ENCODE measurements around the gene CSF1.

The CSF1 gene

DNA sequence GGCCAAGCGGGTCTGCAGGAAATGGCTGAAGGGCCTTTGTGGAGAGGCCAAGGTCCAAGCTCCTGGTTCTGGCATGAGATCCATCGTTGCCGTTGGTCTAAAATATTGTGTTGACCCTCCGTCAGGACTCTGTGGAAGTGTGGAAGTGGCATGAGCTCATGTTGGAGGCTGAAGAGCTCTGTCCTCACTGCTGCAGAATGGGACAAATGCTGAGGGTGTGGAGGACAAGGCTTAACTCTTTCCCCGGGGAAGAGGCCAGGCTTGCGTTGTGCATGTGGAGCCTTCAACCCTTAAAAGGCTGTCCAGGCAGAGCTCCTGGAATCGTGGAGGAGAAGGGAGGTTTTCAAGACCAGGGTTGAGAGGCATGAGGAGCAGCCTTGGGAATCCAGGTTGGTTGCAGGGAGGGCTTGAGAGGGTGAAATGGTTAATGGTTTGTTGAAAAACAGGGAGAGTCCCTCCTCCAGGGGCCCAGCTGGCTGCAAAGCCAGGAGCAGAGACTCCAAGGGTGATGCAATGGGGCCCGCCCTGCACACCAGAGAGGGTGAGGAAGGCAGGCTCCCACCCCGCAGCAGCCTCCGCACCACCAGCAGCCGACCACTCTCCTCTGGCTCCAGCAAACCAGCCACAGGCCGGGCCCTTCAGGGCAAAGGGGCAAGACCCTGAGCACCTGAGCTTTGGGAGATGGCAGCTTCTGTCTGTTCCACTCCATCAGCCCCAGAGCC is 67.2 kb downstream of the CSF1 start:
- DNase-seq (ENCODE audit: extremely low spot score): no peak
- CTCF ChIA-PET: interaction anchor here (0.7 kb wide), 1 partner anchor 18 kb away, joined by 4 read pairs; no protein-coding TSS in a partner anchor
- POLR2A ChIA-PET: interaction anchor here (1.6 kb wide), 1 partner anchor 57 kb away, joined by 3 read pairs; the partner anchor contains the start of gene STRIP1
- TF ChIP-seq NFRKB (IDR thresholded peaks at IDR 0.05): no peak
- no peak for TF ChIP-seq LEF1 (IDR thresholded peaks at IDR 0.05; ENCODE audit: borderline replicate concordance)
- TF ChIP-seq ARNT (IDR thresholded peaks at IDR 0.05): no peak
- TF ChIP-seq CTBP1 (IDR thresholded peaks at IDR 0.05; ENCODE audit: borderline replicate concordance): no peak
- no peak for TF ChIP-seq L3MBTL2 (conservative IDR thresholded peaks at IDR 0.05)
- TF ChIP-seq ELF4 (IDR thresholded peaks at IDR 0.05): no peak
- TF ChIP-seq FOXM1 (IDR thresholded peaks at IDR 0.05; ENCODE audit: borderline replicate concordance): no peak
- TF ChIP-seq FOXK2 (IDR thresholded peaks at IDR 0.05): no peak
- TF ChIP-seq ZNF384 (IDR thresholded peaks at IDR 0.05): no peak
- no peak for TF ChIP-seq SUZ12 (IDR thresholded peaks at IDR 0.05)
- TF ChIP-seq SP1 (IDR thresholded peaks at IDR 0.05): no peak
- no peak for TF ChIP-seq BHLHE40 (IDR thresholded peaks at IDR 0.05; ENCODE audit: borderline replicate concordance)
- TF ChIP-seq PKNOX1 (IDR thresholded peaks at IDR 0.05): no peak
- no peak for TF ChIP-seq TARDBP (IDR thresholded peaks at IDR 0.05)
- no peak for TF ChIP-seq HDGF (IDR thresholded peaks at IDR 0.05; ENCODE audit: borderline replicate concordance)
- no peak for TF ChIP-seq FOXA1 (IDR thresholded peaks at IDR 0.05)

DNA sequence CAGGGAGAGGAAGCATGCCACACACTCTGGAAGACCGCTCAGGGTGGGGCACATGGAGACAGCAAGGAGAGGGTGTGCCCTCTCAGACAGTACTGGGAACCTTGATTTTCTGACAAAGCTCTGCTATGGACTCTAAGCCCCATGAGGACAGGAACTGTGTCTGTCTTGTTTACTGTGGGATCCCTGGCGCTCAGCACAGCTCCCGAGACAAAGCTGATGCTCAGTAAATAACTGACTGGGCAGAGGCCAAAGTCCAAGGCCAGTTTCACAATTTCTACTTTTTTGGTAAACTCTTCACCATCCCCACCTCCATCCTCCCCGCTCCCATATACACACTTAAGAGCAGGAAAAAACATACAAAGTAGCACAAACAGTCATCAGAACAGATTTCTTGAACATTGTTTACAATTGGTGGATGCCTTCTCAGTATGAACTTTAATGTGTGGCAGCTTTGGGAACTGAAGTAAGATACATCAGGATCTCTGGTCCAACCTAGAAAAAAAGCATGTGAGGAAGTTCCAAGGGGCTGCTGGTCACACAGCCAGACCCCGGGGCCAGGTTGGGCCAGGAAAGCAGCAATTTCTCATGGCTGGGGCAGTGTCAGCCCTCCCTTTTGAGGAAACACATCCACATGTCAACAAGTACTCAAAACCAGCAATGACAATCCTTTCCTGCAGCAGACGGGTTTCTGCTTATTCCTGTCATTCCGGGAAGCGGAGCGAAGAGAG is 68.3 kb downstream of the CSF1 start:
- ChIA-PET CTCF (interaction anchor here (0.5 to 1.9 kb wide), 4 partner anchors 19 to 205 kb away, joined by 3 to 6 read pairs (median 4); no protein-coding TSS in a partner anchor), POLR2A (interaction anchor here (1.1 to 1.6 kb wide), 2 partner anchors 56 to 359 kb away, joined by 3 read pairs; partner anchors contain the start of gene STRIP1)
- TF ChIP-seq FOXA1 (IDR thresholded peaks at IDR 0.05) (no peak), NFRKB (IDR thresholded peaks at IDR 0.05) (no peak), ZNF384 (IDR thresholded peaks at IDR 0.05) (no peak), FOXM1 (IDR thresholded peaks at IDR 0.05; ENCODE audit: borderline replicate concordance) (no peak), CTBP1 (IDR thresholded peaks at IDR 0.05; ENCODE audit: borderline replicate concordance) (no peak)
- DNase-seq (ENCODE audit: extremely low spot score): no peak

DNA sequence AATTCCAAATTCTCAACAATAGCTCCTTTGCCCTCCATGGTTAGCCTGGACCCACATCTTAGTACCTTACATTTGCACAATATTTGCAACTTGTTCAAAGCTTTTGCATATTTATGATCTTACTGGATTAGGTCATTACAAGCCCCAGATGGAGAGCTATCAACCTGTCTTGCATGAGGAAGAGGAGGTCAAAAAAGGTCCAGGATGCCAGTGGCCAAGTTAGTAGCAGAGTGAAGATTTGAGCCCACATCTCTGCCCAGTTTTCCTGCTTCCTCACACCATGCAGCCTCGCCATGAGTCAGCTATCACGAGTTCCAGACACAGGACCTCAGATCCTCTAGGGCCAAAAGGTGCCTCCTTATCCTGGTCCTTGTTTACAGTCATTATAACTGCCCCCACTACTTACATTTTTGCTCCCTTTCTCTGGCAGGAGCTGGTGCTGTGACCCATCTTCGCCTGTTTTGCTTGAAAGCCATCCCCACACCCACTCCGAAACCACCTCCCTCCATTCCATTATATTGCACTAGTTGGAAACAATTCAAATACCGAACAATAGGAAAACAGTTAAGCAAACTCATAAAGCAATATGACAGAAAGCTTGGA is 68.9 kb downstream of the CSF1 start:
- ChIA-PET POLR2A (interaction anchor here (1.1 kb wide), 1 partner anchor 359 kb away, joined by 3 read pairs; no protein-coding TSS in a partner anchor), CTCF (interaction anchor here (0.5 to 1.9 kb wide), 4 partner anchors 197 to 339 kb away, joined by 3 to 6 read pairs (median 4); no protein-coding TSS in a partner anchor)
- TF ChIP-seq SP1 (IDR thresholded peaks at IDR 0.05) (no peak), CTBP1 (IDR thresholded peaks at IDR 0.05; ENCODE audit: borderline replicate concordance) (no peak), SUZ12 (IDR thresholded peaks at IDR 0.05) (no peak), ZNF384 (IDR thresholded peaks at IDR 0.05) (no peak)
- DNase-seq (ENCODE audit: extremely low spot score): no peak
